GM12865 (cell line): ENCODE results near the gene PYGB.
A peak's percentile ranks its signal among the peaks of the same experiment; 100 is the strongest.

Source experiments
- DNase-seq: peaks from one replicate; pipeline ENCODE4 v3.0.0; 2010; ENCODE audit warnings: low read depth
- H3K4me3 ChIP-seq: 2 replicates; pipeline ENCODE4 v1.5.1; 2011; ENCODE audit warnings: mild to moderate bottlenecking, low read depth, low read length, control low read depth
- TF ChIP-seq, protein P1 (sequence below): IDR thresholded peaks from 2 replicates; pipeline ENCODE4 v1.5.1; 2011; ENCODE audit warnings: low read length, control low read depth, low read depth, inconsistent platforms; ENCODE audit not compliant: insufficient read depth; ENCODE audit errors: missing control alignments

PYGB gene

DNA sequence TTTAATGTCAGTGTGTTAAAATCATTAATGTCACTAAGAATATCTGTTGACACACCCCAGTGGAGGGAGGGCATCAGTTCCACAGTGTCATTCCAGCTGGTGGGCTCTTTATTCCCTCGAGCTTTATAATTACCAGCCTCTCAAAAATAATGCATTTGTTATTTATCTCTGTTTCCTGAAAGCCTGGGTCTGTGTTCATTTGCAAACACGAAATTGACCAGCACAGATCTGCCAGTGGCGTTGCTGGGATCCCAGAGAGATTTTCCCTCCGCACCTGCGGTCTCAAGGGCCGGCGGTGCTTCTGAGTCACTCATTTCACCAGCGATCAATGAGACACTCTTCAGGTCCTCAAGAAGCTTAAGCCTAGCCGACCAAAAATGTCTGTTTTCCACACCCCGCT is 5.7 kb upstream of the PYGB start:
- DNase-seq = no peak
- TF ChIP-seq, protein P1, sequence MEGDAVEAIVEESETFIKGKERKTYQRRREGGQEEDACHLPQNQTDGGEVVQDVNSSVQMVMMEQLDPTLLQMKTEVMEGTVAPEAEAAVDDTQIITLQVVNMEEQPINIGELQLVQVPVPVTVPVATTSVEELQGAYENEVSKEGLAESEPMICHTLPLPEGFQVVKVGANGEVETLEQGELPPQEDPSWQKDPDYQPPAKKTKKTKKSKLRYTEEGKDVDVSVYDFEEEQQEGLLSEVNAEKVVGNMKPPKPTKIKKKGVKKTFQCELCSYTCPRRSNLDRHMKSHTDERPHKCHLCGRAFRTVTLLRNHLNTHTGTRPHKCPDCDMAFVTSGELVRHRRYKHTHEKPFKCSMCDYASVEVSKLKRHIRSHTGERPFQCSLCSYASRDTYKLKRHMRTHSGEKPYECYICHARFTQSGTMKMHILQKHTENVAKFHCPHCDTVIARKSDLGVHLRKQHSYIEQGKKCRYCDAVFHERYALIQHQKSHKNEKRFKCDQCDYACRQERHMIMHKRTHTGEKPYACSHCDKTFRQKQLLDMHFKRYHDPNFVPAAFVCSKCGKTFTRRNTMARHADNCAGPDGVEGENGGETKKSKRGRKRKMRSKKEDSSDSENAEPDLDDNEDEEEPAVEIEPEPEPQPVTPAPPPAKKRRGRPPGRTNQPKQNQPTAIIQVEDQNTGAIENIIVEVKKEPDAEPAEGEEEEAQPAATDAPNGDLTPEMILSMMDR = no peak
- no peak overlapping the region for H3K4me3 ChIP-seq

DNA sequence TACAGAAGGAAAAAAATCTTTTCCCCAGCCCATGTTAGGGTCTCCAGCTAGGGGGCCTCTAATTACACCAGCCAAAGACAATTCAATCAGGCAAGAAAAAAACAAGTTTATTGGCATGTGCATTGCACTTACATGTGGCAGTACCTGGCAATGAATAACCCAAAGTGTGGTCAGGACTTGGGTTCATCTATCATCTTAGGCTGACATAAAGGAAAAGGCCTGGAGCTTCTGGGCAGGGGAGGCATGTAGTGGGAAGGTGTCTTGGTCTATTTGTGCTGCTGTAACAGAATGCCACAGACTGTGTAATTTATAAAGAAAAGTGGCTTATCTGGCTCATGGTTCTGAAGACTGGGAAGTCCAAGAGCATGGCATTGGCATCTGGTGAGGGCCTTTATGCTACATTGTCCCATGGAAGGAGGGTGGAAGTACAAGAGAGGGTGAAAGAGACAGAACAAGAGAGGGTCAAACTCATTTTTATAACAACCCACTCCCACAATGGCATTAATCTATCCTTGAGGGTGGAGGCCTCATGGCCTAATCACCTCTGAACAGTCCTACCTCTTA is 4.4 kb upstream of the PYGB start:
- TF ChIP-seq, protein P1 = no peak
- no peak overlapping the region for H3K4me3 ChIP-seq
- DNase-seq = no peak

DNA sequence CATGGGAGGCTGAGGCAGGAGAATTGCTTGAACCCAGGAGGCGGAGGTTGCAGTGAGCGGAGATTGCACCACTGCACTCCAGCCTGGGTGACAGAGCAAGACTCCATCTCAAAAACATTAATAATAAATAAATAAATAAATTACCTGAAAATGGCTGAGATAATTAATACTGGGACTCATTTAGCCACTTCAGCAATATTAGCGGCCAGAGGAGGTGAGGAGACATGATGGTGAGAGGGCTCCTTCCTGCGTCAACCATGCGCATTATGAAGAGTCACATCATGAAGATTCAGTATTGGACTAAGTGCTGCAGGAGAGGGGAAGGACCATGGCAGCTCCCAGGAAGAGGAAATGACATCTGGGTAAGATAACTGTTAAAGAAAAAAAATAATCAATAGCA is 2.9 kb upstream of the PYGB start:
- DNase-seq = no peak
- TF ChIP-seq, protein P1 = no peak
- H3K4me3 ChIP-seq = no peak overlapping the region

GRCh38 chr20:25245461-25245860 is 2.4 kb upstream of the PYGB start:
- TF ChIP-seq, protein P1 = no peak
- no peak overlapping the region for H3K4me3 ChIP-seq
- no peak for DNase-seq

DNA sequence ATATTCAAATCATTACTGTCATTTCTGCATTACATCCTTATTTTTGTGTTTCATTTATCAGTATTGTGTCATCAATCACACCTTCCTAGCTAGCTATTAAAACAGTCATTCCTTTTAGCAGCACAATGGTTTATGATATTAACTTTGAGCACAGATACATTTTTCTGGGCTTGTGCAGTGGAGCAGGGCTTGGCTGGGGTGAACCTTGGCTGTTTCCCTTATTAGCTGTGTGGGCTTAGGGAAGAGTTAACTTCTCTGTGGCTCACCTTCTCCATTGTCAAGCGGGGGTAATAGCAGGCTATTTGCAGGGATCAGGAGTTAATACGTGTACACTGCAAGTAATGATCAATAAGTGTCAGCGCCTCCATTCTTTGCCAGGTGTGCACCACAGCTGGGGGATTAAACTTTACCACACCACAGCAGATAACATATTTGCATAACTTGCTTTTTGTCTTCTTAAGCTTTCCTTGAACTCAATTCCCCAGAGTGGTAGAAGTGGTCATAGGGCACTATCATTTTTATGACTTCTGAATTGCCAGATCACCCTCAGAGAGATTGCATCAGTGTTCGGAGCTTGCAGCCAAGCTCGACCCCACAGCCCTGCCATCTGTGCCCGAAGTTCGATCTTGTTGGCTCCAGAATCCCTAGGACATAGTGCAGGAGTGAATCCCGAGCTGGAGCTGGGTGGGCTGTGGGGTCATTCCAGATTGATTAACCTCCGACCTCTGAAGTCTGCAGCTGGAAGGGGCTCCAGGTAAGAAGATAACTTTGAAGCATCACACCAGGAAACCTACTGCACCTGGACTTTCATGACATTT is 1.5 kb upstream of the PYGB start:
- peak; percentile 23 for DNase-seq
- no peak overlapping the region for H3K4me3 ChIP-seq
- TF ChIP-seq, protein P1 = no peak

DNA sequence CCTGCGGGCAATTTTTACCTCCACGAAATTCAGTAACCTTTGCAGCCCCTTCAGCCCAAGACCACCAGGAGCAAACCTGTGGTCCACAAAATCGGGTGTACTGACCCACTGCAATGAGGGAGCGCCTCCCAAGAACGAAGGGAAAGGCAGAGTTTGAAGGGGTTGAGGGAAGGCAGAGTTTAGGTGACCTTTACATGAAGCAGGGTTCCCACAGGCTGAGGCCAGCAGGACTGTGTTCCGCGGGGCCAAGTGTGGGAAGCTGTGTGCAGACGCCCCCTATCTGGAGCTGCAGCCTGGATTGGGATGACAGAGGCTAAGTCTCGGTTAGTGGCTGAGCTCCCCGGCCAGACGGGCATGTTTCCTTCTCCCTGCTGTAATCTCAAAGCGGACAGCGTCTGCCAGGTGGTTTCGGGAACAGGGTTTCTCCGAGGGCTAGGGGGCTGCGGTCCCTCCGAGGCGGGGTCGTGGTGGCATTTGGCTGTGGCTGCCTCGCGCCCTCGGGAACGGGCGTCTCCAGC is 826 bp upstream of the PYGB start:
- peak; percentile 13 for DNase-seq
- H3K4me3 ChIP-seq = peak overlapping the region; percentile 89
- TF ChIP-seq, protein P1 = peak; percentile 11
